ENCODE data around the gene PIK3CD. TPM values are rescaled to one million over a fixed set of nuclear protein-coding genes. Genes with fewer than 3 reads are reported as not detected.

PIK3CD gene
- total and polyA plus RNA-seq, 2 donors (not counting 3 experiments of a cell fraction or from before 2014, with no cell fraction given) = 3.5 to 5.2 TPM

DNA sequence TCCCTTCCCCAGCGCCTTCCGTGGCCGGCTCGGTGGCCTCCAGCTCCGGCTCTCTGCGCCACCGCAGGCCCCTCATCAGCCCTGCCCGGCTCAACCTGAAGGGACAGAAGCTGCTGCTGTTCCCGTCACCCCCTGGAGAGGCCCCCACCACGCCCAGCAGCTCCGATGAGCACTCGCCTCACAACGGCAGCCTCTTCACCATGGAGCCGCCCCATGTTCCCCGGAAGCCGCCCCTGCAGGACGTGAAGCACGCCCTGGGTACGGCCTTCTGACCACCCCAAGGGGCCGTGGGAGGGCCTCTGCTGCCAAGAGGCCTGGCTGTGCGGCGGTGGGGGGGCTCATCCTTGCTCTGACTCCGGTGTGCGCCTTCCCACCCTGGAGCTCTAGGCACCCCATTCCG, 41.0 kb upstream of the PIK3CD start:
- POLR2A ChIA-PET = interaction anchor here (0.7 kb wide), 1 partner anchor 600 kb away, joined by 3 read pairs; the partner anchor contains the start of gene KIF1B
- BruUV-seq (replicated peaks) = no TSS peak

DNA sequence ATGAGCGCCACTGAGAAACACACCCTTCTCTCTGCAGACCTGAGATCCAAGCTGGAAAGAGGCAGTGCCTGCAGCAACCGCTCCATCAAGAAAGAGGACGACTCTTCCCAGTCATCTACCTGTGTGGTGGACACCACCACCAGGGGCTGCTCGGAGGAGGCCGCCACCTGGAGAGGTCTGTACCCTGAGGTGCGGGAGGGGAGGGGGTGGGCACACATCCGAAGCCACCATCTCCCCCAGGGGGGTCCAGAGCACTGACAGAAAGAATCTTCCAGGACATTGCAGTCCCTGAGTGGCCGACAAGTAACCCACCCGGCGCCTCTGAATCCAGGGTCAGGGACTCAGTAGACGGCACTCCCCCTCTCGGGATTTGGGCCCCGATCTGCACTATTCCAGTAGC, 39.8 kb upstream of the PIK3CD start:
- no peak for FAIRE-seq

More for the DNA sequence above, 41.0 kb upstream of the PIK3CD start:
- no peaks in the 10 kb centered on the region for H3K79me2 ChIP-seq (ENCODE audit: control insufficient read depth, insufficient read depth, low read length)
- H3K4me2 ChIP-seq (ENCODE audit: insufficient read depth, low read length) = no peak overlapping the region
- H3K36me3 ChIP-seq (ENCODE audit: control insufficient read depth in 2 of 2, extremely low read depth in 1 of 2, insufficient read depth in 2 of 2, low read length in 2 of 2) = peaks cover 0 to 19% of the 10 kb centered on the region in 2 experiments
- CTCF ChIA-PET = no interaction called here
- H3K4me1 ChIP-seq (ENCODE audit: control insufficient read depth, extremely low read depth, insufficient read depth, low read length) = no peaks in the 10 kb centered on the region
- no peak overlapping the region for H3K27ac ChIP-seq (ENCODE audit: insufficient read depth, low read depth, low read length)
- H3K9ac ChIP-seq (replicated peaks; ENCODE audit: extremely low read depth, insufficient read depth, low read length) = no peak overlapping the region
- no peaks in the 10 kb centered on the region for H4K20me1 ChIP-seq (replicated peaks; ENCODE audit: control insufficient read depth, extremely low read depth, insufficient read depth, low read length)
- no peaks in the 10 kb centered on the region for H3K27me3 ChIP-seq (ENCODE audit: control insufficient read depth in 2 of 2, insufficient read depth in 2 of 2, low read length in 2 of 2)
- no peak for DNase-seq (ENCODE audit: low read depth, low spot score)
- H3K9me1 ChIP-seq (replicated peaks; ENCODE audit: control insufficient read depth, extremely low read depth, insufficient read depth, low read length) = no peaks in the 10 kb centered on the region
- FAIRE-seq = no peak
- no peak overlapping the region for H2AFZ ChIP-seq (ENCODE audit: low read depth, low read length)
- intact Hi-C loops (cut with micrococcal nuclease) (no loop called here), dilution Hi-C loops (cut with MboI; ENCODE audit: extremely low pct_ligation_motif_present, low sequenced_read_pairs) (no loop called here)
- H3K4me3 ChIP-seq (replicated peaks in 1 of 3; ENCODE audit: insufficient read depth in 1 of 3, low read depth in 1 of 3, low read length in 3 of 3) = no peak overlapping the region
- TF ChIP-seq FOS (IDR thresholded peaks at IDR 0.05; ENCODE audit: borderline replicate concordance, insufficient read depth, low read length) = no peak
- no peak for TF ChIP-seq JUN (IDR thresholded peaks at IDR 0.05; ENCODE audit: borderline replicate concordance, insufficient read depth, insufficient read length, low read depth)
- H3K9me3 ChIP-seq (replicated peaks; ENCODE audit: control insufficient read depth, insufficient read depth, low read length) = no peaks in the 10 kb centered on the region

More for the DNA sequence above, 39.8 kb upstream of the PIK3CD start:
- Histone ChIP-seq H3K9me1 (replicated peaks; ENCODE audit: control insufficient read depth, extremely low read depth, insufficient read depth, low read length) (no peaks in the 10 kb centered on the region), H3K9me3 (replicated peaks; ENCODE audit: control insufficient read depth, insufficient read depth, low read length) (no peaks in the 10 kb centered on the region), H4K20me1 (replicated peaks; ENCODE audit: control insufficient read depth, extremely low read depth, insufficient read depth, low read length) (no peaks in the 10 kb centered on the region), H3K36me3 (ENCODE audit: control insufficient read depth in 2 of 2, extremely low read depth in 1 of 2, insufficient read depth in 2 of 2, low read length in 2 of 2) (peaks cover 0 to 19% of the 10 kb centered on the region in 2 experiments), H3K27ac (ENCODE audit: insufficient read depth, low read depth, low read length) (no peak overlapping the region), H3K4me2 (ENCODE audit: insufficient read depth, low read length) (no peak overlapping the region), H3K27me3 (ENCODE audit: control insufficient read depth in 2 of 2, insufficient read depth in 2 of 2, low read length in 2 of 2) (no peaks in the 10 kb centered on the region), H2AFZ (ENCODE audit: low read depth, low read length) (no peak overlapping the region), H3K9ac (replicated peaks; ENCODE audit: extremely low read depth, insufficient read depth, low read length) (no peak overlapping the region), H3K4me1 (ENCODE audit: control insufficient read depth, extremely low read depth, insufficient read depth, low read length) (no peaks in the 10 kb centered on the region), H3K79me2 (ENCODE audit: control insufficient read depth, insufficient read depth, low read length) (no peaks in the 10 kb centered on the region), H3K4me3 (replicated peaks in 1 of 3; ENCODE audit: insufficient read depth in 1 of 3, low read depth in 1 of 3, low read length in 3 of 3) (no peak overlapping the region)
- intact Hi-C loops (cut with micrococcal nuclease) = no loop called here
- no peak for DNase-seq (ENCODE audit: low read depth, low spot score)
- no peak for TF ChIP-seq CTCF (IDR thresholded peaks at IDR 0.05; ENCODE audit: extremely low read depth in 1 of 2, insufficient read depth in 1 of 2, low read depth in 1 of 2, low read length in 2 of 2)
- dilution Hi-C loops (cut with MboI; ENCODE audit: extremely low pct_ligation_motif_present, low sequenced_read_pairs) = no loop called here
- ChIA-PET CTCF (interaction anchor here (0.6 to 1.1 kb wide), 2 partner anchors 15 to 70 kb away, joined by 3 read pairs; no protein-coding TSS in a partner anchor), POLR2A (no interaction called here)
- BruUV-seq (replicated peaks) = no TSS peak
